ENCODE measurements around the gene ST6GALNAC3. TPM values are rescaled to one million over a fixed set of nuclear protein-coding genes. Genes with fewer than 3 reads are reported as not detected.

ST6GALNAC3 gene
- total RNA-seq, 2 experiments from 2014 or later = 0.50 to 1.2 TPM

DNA sequence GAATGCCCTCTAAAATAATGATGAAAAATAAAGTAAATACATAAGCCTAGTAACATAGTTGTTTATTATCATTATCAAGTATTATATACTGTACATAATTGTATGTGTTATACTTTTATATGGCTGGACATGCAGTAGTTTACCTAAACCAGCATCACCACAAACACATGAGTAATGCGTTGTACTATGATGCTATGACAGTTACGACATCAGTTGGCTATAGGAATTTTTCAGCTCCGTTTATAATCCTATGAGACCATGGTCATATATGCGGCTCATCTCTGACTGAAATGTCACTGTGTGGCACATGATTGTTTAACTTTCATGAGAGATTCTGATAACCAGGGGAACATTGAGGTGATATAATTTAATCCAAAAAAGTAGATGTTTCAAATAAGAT lies 352.1 kb downstream of the ST6GALNAC3 start:
- Histone ChIP-seq H3K79me2 (ENCODE audit: insufficient read depth, low read depth, low read length) (no peaks in the 10 kb centered on the region), H3K36me3 (ENCODE audit: insufficient read depth, low read length) (no peaks in the 10 kb centered on the region), H3K4me3 (ENCODE audit: low read depth, low read length, poor library complexity, severe bottlenecking) (no peak overlapping the region), H3K4me2 (ENCODE audit: low read length) (no peak overlapping the region), H4K20me1 (ENCODE audit: insufficient read depth, low read length) (no peaks in the 10 kb centered on the region), H3K9me3 (ENCODE audit: low read length) (no peaks in the 10 kb centered on the region), H3K9me2 (ENCODE audit: insufficient read depth, low read length) (no peaks in the 10 kb centered on the region), H2AFZ (ENCODE audit: low read length) (no peak overlapping the region), H3K4me1 (ENCODE audit: insufficient read depth, low read length, poor library complexity, severe bottlenecking) (peaks cover 15% of the 10 kb centered on the region), H3K27ac (ENCODE audit: low read depth, low read length, poor library complexity, severe bottlenecking) (no peak overlapping the region)
- no TSS peak for BruUV-seq (replicated peaks)
- TF ChIP-seq EZH2phosphoT487 (IDR thresholded peaks at IDR 0.05; ENCODE audit: borderline replicate concordance, low read depth, low read length) = no peak
- no peak for TF ChIP-seq CTCF (conservative IDR thresholded peaks at IDR 0.05; ENCODE audit: low read length)
- DNase-seq (ENCODE audit: low spot score) = no peak
- CTCF ChIA-PET (ENCODE audit: unreplicated experiment) = no interaction called here
- intact Hi-C loops (cut with micrococcal nuclease; ENCODE audit: unreplicated experiment) = loop anchor here (10.0 kb wide), 1 partner anchor 272 kb away; no protein-coding TSS in a partner anchor
- POLR2A ChIA-PET = interaction anchor here (0.7 kb wide), 1 partner anchor 136 kb away, joined by 3 read pairs; no protein-coding TSS in a partner anchor

DNA sequence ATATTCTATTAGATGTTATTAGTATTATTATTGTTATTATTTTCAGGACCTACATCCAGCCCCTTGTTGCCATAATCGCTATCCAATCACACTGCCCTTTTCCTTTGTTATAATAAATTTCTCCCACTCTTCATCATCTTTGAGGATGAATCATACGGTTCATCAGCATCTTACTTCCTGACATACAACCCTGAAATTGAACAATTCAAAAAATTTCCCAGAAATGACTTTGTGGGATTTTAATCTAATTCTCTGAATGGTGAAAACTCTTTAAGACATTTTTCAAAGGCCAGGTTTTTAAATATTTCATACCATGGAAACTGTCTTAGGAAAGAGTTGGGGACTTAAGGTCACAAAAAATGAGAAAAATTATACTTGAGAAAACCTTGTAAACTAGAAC lies 353.5 kb downstream of the ST6GALNAC3 start:
- no peak overlapping the region for H3K27ac ChIP-seq (ENCODE audit: low read depth, low read length, poor library complexity, severe bottlenecking)
- BruUV-seq (replicated peaks) = no TSS peak
- no peak for DNase-seq (ENCODE audit: low spot score)
- intact Hi-C loops (cut with micrococcal nuclease; ENCODE audit: unreplicated experiment) = loop anchor here (10.0 kb wide), 1 partner anchor 273 kb away; no protein-coding TSS in a partner anchor
- H3K9me2 ChIP-seq (ENCODE audit: insufficient read depth, low read length) = no peaks in the 10 kb centered on the region
- TF ChIP-seq CTCF (conservative IDR thresholded peaks at IDR 0.05; ENCODE audit: low read length) (no peak), EZH2phosphoT487 (IDR thresholded peaks at IDR 0.05; ENCODE audit: borderline replicate concordance, low read depth, low read length) (no peak)
- no peaks in the 10 kb centered on the region for H3K9me3 ChIP-seq (ENCODE audit: low read length)
- ChIA-PET POLR2A (interaction anchor here (0.8 kb wide), 1 partner anchor 8 kb away, joined by 4 read pairs; no protein-coding TSS in a partner anchor), CTCF (ENCODE audit: unreplicated experiment) (no interaction called here)
- H3K4me2 ChIP-seq (ENCODE audit: low read length) = no peak overlapping the region
- H4K20me1 ChIP-seq (ENCODE audit: insufficient read depth, low read length) = no peaks in the 10 kb centered on the region
- no peak overlapping the region for H2AFZ ChIP-seq (ENCODE audit: low read length)
- no peaks in the 10 kb centered on the region for H3K79me2 ChIP-seq (ENCODE audit: insufficient read depth, low read depth, low read length)
- H3K4me3 ChIP-seq (ENCODE audit: low read depth, low read length, poor library complexity, severe bottlenecking) = no peak overlapping the region
- H3K4me1 ChIP-seq (ENCODE audit: insufficient read depth, low read length, poor library complexity, severe bottlenecking) = peaks cover 15% of the 10 kb centered on the region
- H3K36me3 ChIP-seq (ENCODE audit: insufficient read depth, low read length) = no peaks in the 10 kb centered on the region

GRCh38 chr1:76430531-76430930 lies 356.0 kb downstream of the ST6GALNAC3 start:
- CTCF ChIA-PET (ENCODE audit: unreplicated experiment) = no interaction called here
- BruUV-seq (replicated peaks) = no TSS peak
- Histone ChIP-seq H2AFZ (ENCODE audit: low read length) (no peak overlapping the region), H4K20me1 (ENCODE audit: insufficient read depth, low read length) (no peaks in the 10 kb centered on the region), H3K36me3 (ENCODE audit: insufficient read depth, low read length) (no peaks in the 10 kb centered on the region), H3K79me2 (ENCODE audit: insufficient read depth, low read depth, low read length) (no peaks in the 10 kb centered on the region), H3K9me3 (ENCODE audit: low read length) (no peaks in the 10 kb centered on the region), H3K27ac (ENCODE audit: low read depth, low read length, poor library complexity, severe bottlenecking) (no peak overlapping the region), H3K4me2 (ENCODE audit: low read length) (no peak overlapping the region), H3K9me2 (ENCODE audit: insufficient read depth, low read length) (no peaks in the 10 kb centered on the region), H3K4me1 (ENCODE audit: insufficient read depth, low read length, poor library complexity, severe bottlenecking) (peaks cover 3% of the 10 kb centered on the region), H3K4me3 (ENCODE audit: low read depth, low read length, poor library complexity, severe bottlenecking) (no peak overlapping the region)
- intact Hi-C loops (cut with micrococcal nuclease; ENCODE audit: unreplicated experiment) = no loop called here
- DNase-seq (ENCODE audit: low spot score) = no peak
- POLR2A ChIA-PET = interaction anchor here (0.6 to 1.1 kb wide), 3 partner anchors 49 to 906 kb away, joined by 3 to 4 read pairs (median 3); no protein-coding TSS in a partner anchor
- no peak for TF ChIP-seq EZH2phosphoT487 (IDR thresholded peaks at IDR 0.05; ENCODE audit: borderline replicate concordance, low read depth, low read length)
- no peak for TF ChIP-seq CTCF (conservative IDR thresholded peaks at IDR 0.05; ENCODE audit: low read length)

Measured in OCI-LY7 (cell line).